Measurements from ENCODE around the gene ILDR2.
"Not testable (repeated sequence)": the region's sequence is repeated elsewhere in the genome, so short reads cannot be mapped to it uniquely, and the experiment has no call there.

ILDR2 gene

GRCh38 chr1:166882893-166883292, 92.4 kb downstream of the ILDR2 start:
- DNase-seq, result no peak

- not testable (repeated sequence) for DNase-seq
These were observed 97.0 kb downstream of the ILDR2 start for GRCh38 chr1:166878173-166878917.

- no peak for DNase-seq
These were observed 98.9 kb downstream of the ILDR2 start for GRCh38 chr1:166876540-166876838.

GRCh38 chr1:166875734-166876539, 99.4 kb downstream of the ILDR2 start, which contains the start of gene TADA1:
Gene TADA1, minus strand, starts transcription at chr1:166876264. Its CDS starts 31 bp downstream, at chr1:166876233.
- peak; percentile 97 for DNase-seq

GRCh38 chr1:166875302-166875733, 100.0 kb downstream of the ILDR2 start:
- DNase-seq, result no peak

DNA sequence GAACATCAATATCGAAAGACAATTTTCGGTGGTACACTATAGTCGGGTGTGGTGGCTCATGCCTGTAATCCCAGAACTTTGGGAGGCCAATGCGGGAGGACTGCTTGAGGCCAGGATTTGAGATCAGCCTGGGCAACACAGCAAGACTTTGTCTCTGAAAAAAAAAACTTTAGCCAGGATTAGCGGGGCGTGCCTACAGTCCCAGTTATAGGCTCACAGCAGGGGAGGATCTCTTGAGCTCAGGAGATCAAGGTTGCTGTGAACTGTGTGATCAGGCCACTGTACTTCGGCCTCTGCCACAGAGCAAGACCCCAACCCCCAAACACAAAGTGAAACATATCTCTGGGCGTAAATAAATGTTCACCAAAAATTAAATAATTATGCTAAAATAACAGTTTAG, 100.9 kb downstream of the ILDR2 start:
- no peak for DNase-seq

- no peak for DNase-seq
These were observed 104.8 kb downstream of the ILDR2 start for GRCh38 chr1:166870584-166870983.

GRCh38 chr1:166869318-166870099, 105.8 kb downstream of the ILDR2 start:
- DNase-seq, result no peak

DNA sequence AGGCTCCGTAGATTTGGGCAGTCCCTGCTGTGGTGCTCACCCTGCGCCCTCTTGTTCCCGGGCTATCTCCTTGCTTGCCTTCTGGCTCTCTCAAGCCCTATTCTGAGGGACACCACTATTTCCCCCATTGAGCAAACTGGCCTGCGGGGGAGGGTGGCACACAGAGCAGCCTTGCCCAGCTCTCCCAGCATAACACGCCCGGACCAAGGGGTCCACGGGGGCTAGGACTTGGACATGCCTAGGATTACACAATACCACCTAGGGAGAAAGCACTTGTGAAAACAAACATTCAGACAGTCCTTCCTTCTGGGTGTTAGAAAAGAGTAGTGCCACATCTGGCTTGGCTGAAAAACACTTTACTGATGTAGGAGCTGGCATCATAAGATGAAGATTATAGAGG, 106.7 kb downstream of the ILDR2 start:
- DNase-seq, result no peak

DNA sequence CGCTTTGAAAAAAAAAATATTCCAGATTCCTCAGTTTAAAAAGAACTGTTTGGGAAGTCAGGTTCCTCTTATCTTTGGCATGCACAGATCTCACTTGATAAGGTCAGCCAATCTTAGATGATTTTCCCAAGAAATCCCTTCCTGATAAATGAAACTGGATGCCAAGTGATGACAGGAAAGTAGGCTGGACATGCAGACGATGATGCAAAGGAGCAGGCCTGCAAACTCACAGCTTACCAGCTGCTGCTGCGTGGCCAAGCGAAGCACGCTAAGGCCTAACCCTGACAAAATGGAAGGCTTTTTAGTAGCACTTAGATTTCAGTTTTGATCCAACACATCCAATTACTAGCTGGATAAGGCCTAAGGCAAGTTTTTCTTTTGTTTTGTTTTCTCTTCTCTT, 109.4 kb downstream of the ILDR2 start:
- DNase-seq, result no peak

DNA sequence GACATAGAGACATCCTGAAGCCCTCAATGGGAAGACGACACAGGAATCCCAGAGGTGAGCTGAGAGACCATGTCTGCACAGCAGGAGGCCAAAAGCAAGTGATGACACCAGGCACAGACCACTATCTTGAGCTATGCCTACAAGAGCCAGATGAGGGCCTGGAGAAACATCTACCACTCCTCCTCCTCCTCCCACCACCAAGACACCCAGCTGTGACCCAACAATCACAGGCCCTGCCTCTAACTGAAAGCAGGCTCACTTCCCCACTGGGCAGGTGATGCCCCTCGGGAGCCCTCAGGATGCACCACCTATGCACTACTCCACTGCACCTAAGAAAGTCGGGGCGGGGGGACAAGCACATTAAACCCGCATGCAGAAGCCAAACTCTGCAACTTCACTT, 115.7 kb downstream of the ILDR2 start:
- no peak for DNase-seq

GRCh38 chr1:166858726-166859419, 116.5 kb downstream of the ILDR2 start:
- DNase-seq, result no peak

Measured in CD4-positive, alpha-beta T cell treated with Interleukin-4 for 1 hour (primary cell).